ENCODE measurements around the gene IGFL3. TPM values are rescaled to one million over a fixed set of nuclear protein-coding genes. Genes with fewer than 3 reads are reported as not detected.
A peak's percentile ranks its signal among the peaks of the same experiment; 100 is the strongest.

Gene IGFL3
- total RNA-seq, 2 donors from 2014 or later, result not detected

DNA sequence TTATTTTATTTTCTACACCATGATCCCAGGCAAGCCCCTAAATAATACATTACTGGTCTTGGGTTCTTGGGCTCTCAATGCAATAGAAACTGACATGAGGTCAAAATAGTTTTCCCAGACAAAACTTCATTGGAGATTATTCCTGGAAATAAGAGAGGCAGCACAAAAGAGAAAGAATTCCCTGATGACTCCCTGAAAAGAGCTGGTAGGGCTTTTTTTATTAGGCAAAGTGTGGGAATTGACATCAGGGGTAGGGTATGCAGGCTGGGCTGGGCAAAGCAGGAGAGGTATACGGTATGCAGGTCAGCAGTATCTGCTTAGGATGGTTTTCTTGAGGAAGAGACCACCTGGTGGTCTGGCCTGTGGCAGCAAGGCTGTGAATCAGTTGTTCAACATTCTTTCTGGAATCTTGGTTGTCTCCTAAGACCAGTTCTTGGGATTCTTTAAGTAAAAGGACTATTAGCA, 9.3 kb upstream of the IGFL3 start:
- Histone ChIP-seq H3K27ac (peak overlapping the region; percentile 73 to 89), H3K36me3 (no peaks in the 10 kb centered on the region), H3K27me3 (replicated peaks; ENCODE audit: insufficient read depth) (no peaks in the 10 kb centered on the region), H3K9me3 (no peaks in the 10 kb centered on the region), H3K4me1 (ENCODE audit: control insufficient read depth in 1 of 2, low read depth in 2 of 2) (peaks cover 15 to 21% of the 10 kb centered on the region in 2 donors), H3K4me3 (no peak overlapping the region)
- ATAC-seq (ENCODE audit: insufficient number of reproducible peaks, low FRiP score, low read depth) (no peak), DNase-seq (ENCODE audit: low spot score) (no peak)
- TF ChIP-seq, protein P1, sequence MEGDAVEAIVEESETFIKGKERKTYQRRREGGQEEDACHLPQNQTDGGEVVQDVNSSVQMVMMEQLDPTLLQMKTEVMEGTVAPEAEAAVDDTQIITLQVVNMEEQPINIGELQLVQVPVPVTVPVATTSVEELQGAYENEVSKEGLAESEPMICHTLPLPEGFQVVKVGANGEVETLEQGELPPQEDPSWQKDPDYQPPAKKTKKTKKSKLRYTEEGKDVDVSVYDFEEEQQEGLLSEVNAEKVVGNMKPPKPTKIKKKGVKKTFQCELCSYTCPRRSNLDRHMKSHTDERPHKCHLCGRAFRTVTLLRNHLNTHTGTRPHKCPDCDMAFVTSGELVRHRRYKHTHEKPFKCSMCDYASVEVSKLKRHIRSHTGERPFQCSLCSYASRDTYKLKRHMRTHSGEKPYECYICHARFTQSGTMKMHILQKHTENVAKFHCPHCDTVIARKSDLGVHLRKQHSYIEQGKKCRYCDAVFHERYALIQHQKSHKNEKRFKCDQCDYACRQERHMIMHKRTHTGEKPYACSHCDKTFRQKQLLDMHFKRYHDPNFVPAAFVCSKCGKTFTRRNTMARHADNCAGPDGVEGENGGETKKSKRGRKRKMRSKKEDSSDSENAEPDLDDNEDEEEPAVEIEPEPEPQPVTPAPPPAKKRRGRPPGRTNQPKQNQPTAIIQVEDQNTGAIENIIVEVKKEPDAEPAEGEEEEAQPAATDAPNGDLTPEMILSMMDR (IDR thresholded peaks at IDR 0.05), result no peak

DNA sequence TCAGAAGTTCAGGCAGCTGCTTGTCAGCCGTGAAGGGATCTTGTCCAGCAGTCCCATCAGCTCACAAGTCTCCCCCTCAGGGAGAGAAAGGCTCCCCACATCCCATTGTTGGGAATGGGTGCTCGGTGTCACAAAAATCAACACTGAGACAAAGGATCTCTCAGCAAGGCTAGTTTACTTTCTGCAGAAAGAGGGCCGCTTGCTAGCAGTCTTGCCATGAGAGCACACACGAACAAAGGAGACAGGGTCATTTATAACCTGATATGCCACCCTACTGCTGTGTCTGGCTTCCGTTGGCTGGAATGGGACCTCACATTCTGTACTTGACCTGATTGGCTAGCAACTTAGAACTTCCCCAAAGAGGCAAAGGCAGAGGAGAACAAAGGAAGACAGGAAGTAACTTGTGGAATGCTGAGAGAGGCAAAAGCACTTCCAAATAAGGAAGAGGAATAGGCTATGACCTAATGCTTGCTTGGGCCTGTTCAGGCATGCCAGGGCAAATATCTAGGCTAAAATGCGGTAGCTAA, 8.7 kb upstream of the IGFL3 start:
- Histone ChIP-seq H3K4me1 (ENCODE audit: control insufficient read depth in 1 of 2, low read depth in 2 of 2) (peaks cover 15 to 21% of the 10 kb centered on the region in 2 donors), H3K27ac (peak overlapping the region; percentile 73 to 89), H3K4me3 (peak overlapping the region; percentile 26), H3K36me3 (no peaks in the 10 kb centered on the region), H3K27me3 (replicated peaks; ENCODE audit: insufficient read depth) (no peaks in the 10 kb centered on the region), H3K9me3 (no peaks in the 10 kb centered on the region)
- no peak for ATAC-seq (ENCODE audit: insufficient number of reproducible peaks, low FRiP score, low read depth)
- no peak for DNase-seq (ENCODE audit: low spot score)
- TF ChIP-seq, protein P1 (IDR thresholded peaks at IDR 0.05), result no peak

DNA sequence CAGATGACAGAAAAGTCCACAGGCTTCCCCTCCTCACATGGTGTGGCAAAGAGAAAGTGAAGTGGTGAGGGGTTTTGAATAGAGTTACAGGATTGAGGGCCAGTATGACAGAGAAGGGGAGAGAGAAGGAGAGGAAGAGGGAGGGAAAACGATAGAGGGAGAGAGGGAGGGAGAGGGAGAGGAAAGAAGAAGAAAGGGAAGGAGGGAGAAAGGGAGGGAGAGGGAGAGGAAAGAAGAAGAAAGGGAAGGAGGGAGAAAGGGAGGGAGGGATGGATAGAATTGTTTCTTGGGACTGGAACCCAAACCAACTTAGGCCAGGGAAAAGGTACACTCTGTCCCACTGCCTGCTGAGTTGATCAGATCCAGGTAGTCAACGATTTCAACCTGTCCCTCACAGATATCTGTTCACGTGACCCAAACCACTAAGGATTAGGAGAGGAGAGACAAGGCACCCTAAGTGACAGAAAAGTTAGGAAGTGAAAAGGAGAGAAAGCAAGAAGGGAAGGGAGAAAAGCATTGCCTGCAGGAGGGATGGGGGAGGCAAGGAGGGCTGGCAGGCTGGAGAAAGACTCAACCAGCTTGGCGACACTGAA, 8.1 kb upstream of the IGFL3 start:
- peaks cover 15 to 21% of the 10 kb centered on the region in 2 donors for H3K4me1 ChIP-seq (ENCODE audit: control insufficient read depth in 1 of 2, low read depth in 2 of 2)
- DNase-seq (ENCODE audit: low spot score) (no peak), ATAC-seq (ENCODE audit: insufficient number of reproducible peaks, low FRiP score, low read depth) (no peak)
- TF ChIP-seq, protein P1 (IDR thresholded peaks at IDR 0.05), result no peak
- H3K27me3 ChIP-seq (replicated peaks; ENCODE audit: insufficient read depth), result no peaks in the 10 kb centered on the region
- H3K36me3 ChIP-seq, result no peaks in the 10 kb centered on the region
- H3K4me3 ChIP-seq, result peak overlapping the region; percentile 26
- peak overlapping the region; percentile 73 to 89 for H3K27ac ChIP-seq
- H3K9me3 ChIP-seq, result no peaks in the 10 kb centered on the region

DNA sequence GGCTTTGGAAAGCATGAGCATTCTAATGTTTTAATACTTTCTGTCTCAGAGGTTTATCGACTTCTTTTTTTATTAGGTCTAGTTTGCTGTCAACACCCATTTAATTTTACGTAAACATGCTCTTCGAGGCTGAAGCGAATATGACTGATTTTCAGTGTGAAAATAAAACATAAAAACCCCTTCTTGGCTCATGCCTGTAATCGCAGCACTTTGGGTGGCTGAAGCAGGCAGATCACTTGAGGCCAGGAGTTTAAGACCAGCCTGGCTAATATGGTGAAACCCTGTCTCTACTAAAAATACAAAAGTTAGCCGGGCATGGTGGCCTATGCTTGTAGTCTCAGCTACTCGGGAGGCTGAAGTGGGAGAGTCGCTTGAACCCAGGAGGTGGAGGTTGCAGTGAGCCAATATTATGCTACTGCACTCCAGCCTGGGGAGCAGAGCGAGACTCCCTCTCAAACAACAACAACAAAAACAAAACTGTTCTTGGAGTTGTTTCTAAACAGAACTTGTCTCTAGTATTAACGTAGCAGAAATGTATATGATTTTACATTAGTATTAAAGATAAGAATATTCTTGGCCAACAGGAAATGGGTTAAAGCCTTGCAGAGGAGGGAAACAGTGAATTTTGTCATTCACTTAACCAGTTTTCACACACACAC, 7.1 kb upstream of the IGFL3 start:
- TF ChIP-seq, protein P1 (IDR thresholded peaks at IDR 0.05), result no peak
- no peak overlapping the region for H3K4me3 ChIP-seq
- no peaks in the 10 kb centered on the region for H3K36me3 ChIP-seq
- DNase-seq (ENCODE audit: low spot score), result no peak
- no peak for ATAC-seq (ENCODE audit: insufficient number of reproducible peaks, low FRiP score, low read depth)
- no peaks in the 10 kb centered on the region for H3K9me3 ChIP-seq
- H3K4me1 ChIP-seq (ENCODE audit: control insufficient read depth in 1 of 2, low read depth in 2 of 2), result peaks cover 15 to 21% of the 10 kb centered on the region in 2 donors
- H3K27ac ChIP-seq, result peak overlapping the region in 1 of 2 donors; percentile 89
- no peaks in the 10 kb centered on the region for H3K27me3 ChIP-seq (replicated peaks; ENCODE audit: insufficient read depth)

DNA sequence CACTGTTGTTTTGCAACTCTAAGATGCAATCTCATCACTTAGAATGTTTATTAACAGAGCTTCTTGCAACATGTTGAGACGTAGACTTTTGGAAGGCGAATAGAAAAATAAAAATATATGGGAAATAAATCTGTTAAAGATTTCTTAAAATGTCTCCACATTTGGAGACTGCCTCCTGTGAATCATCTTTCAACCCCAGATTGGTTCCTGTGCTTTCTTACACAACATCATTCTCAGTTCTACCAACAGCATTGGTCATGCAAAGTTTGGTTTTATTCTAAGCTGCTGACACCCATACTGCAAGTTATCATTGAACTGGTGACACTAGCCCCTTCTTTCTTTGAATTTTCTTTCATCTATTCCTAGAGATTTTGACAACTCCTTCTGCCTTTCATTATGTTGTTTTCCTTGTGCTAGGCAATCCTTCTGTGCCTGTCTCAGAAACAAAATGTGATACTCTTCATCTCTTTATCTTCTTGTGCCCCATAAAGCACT, 1.6 kb upstream of the IGFL3 start:
- no peaks in the 10 kb centered on the region for H3K9me3 ChIP-seq
- H3K27me3 ChIP-seq (replicated peaks; ENCODE audit: insufficient read depth), result no peaks in the 10 kb centered on the region
- no peak for DNase-seq (ENCODE audit: low spot score)
- no peak for ATAC-seq (ENCODE audit: insufficient number of reproducible peaks, low FRiP score, low read depth)
- TF ChIP-seq, protein P1 (IDR thresholded peaks at IDR 0.05), result no peak
- no peaks in the 10 kb centered on the region for H3K4me1 ChIP-seq (ENCODE audit: control insufficient read depth in 1 of 2, low read depth in 2 of 2)
- H3K27ac ChIP-seq, result no peak overlapping the region
- no peaks in the 10 kb centered on the region for H3K36me3 ChIP-seq
- no peak overlapping the region for H3K4me3 ChIP-seq

All from thoracic aorta (tissue), 2 donors.